AG09309 (cell line): ENCODE measurements around the gene TANC1.

ENCODE experiments used
- DNase-seq: peaks from one replicate; pipeline ENCODE4 v3.0.0-alpha.2; 2010; ENCODE audit warnings: low read depth
- H3K4me3 ChIP-seq: 2 replicates; pipeline ENCODE4 v1.5.1; 2011; ENCODE audit warnings: mild to moderate bottlenecking, low read depth, low read length, moderate library complexity; ENCODE audit not compliant: control insufficient read depth
- CTCF ChIP-seq: IDR thresholded peaks from 2 replicates; pipeline ENCODE4 v1.5.1; 2011; ENCODE audit warnings: mild to moderate bottlenecking, low read depth, low read length, inconsistent platforms; ENCODE audit not compliant: insufficient read depth, control insufficient read depth; ENCODE audit errors: missing control alignments

TANC1 gene

GRCh38 chr2:158993030-158993429 is 24.6 kb downstream of the TANC1 start:
- DNase-seq: no peak
- no peak for TF ChIP-seq CTCF
- no peak overlapping the region for H3K4me3 ChIP-seq

- no peak for DNase-seq
- TF ChIP-seq CTCF: no peak
- H3K4me3 ChIP-seq: no peak overlapping the region
Observed at GRCh38 chr2:158993721-158994587, 25.5 kb downstream of the TANC1 start.

GRCh38 chr2:158994920-158995676 is 26.7 kb downstream of the TANC1 start:
- DNase-seq: no peak
- TF ChIP-seq CTCF: no peak
- no peak overlapping the region for H3K4me3 ChIP-seq

- DNase-seq: no peak
- H3K4me3 ChIP-seq: no peak overlapping the region
- TF ChIP-seq CTCF: no peak
Observed at GRCh38 chr2:158995677-158996049, 27.2 kb downstream of the TANC1 start.

- no peak overlapping the region for H3K4me3 ChIP-seq
- no peak for DNase-seq
- TF ChIP-seq CTCF: no peak
Observed at GRCh38 chr2:158996378-158996993, 28.0 kb downstream of the TANC1 start.

- H3K4me3 ChIP-seq: no peak overlapping the region
- no peak for DNase-seq
- no peak for TF ChIP-seq CTCF
Observed at GRCh38 chr2:158997037-158997790, 28.8 kb downstream of the TANC1 start.
